Ishikawa (cell line): Measurements from ENCODE around the gene ATG101.

ENCODE experiments used
- CEBPB ChIP-seq: IDR thresholded peaks from 2 replicates; pipeline ENCODE4 v1.6.1; 2012
- CREB1 ChIP-seq: IDR thresholded peaks from 2 replicates; pipeline ENCODE4 v1.6.1; 2012; ENCODE audit warnings: low read depth
- EGR1 ChIP-seq: IDR thresholded peaks from 2 replicates; pipeline ENCODE4 v1.6.1; 2012
- EP300 ChIP-seq: IDR thresholded peaks from 2 replicates; pipeline ENCODE4 v1.6.1; 2012; ENCODE audit warnings: borderline replicate concordance
- FOXM1 ChIP-seq: IDR thresholded peaks from 2 replicates; pipeline ENCODE4 v1.6.1; 2012; ENCODE audit warnings: low read depth, borderline replicate concordance
- NFIC ChIP-seq: IDR thresholded peaks from 2 replicates; pipeline ENCODE4 v1.6.1; 2012
- RAD21 ChIP-seq: IDR thresholded peaks from 2 replicates; pipeline ENCODE4 v1.6.1; 2012; ENCODE audit warnings: low read depth
- TAF1 ChIP-seq: IDR thresholded peaks from 2 replicates; pipeline ENCODE4 v1.6.1; 2012; ENCODE audit warnings: low read depth, mild to moderate bottlenecking
- TCF12 ChIP-seq: IDR thresholded peaks from 2 replicates; pipeline ENCODE4 v1.6.1; 2012; ENCODE audit warnings: low read depth
- TEAD4 ChIP-seq: IDR thresholded peaks from 2 replicates; pipeline ENCODE4 v1.6.1; 2012
- YY1 ChIP-seq: IDR thresholded peaks from 2 replicates; pipeline ENCODE4 v1.6.1; 2012; ENCODE audit warnings: low read depth
- ZBTB7A ChIP-seq: IDR thresholded peaks from 2 replicates; pipeline ENCODE4 v1.6.1; 2012; ENCODE audit warnings: low read depth
- TF ChIP-seq, protein P1 (sequence below): IDR thresholded peaks from 2 replicates; pipeline ENCODE4 v1.6.1; 2012; ENCODE audit warnings: low read depth, mild to moderate bottlenecking
- TF ChIP-seq, protein P2 (sequence below): IDR thresholded peaks from 2 replicates; pipeline ENCODE4 v1.6.1; 2012
- TF ChIP-seq, protein P3 (sequence below): IDR thresholded peaks from 2 replicates; pipeline ENCODE4 v1.6.1; 2012

The ATG101 gene

DNA sequence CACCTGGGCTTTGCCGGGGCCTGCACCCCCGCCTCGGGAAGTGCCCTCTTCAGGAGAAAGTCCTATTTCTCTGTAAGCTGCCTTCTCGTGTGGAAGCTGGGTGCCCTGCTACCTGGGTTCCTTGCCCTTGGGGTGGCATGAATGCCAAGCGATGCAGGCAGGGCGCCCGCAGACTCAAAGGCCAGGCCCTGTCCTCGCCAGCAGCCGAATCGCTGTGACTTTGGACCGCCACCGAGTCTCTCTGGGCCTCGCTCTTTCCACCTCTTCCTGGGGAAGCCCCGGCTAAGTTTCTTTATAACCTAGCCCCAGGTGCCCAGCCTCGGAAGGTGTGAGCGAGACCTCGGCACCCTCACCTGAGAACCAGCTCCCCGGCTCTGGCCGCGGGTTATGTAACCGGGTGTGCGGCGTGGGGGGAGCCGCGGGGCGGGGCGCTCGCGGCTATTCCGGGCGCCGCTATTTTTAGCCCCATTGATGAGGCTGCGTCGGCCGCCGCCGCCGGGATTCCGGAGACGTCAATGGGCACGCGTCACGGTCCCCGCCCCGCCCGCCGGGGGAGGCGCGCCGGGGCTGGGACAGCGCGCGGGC lies 33.1 kb upstream of the ATG101 start:
- TF ChIP-seq NFIC, result 0 out of 2 replicates have a peak, but pooled peaks have one; percentile 30
- TF ChIP-seq RAD21, result no peak
- TF ChIP-seq EP300, result peak; percentile 45
- no peak for TF ChIP-seq YY1
- peak; percentile 75 for TF ChIP-seq TCF12
- TF ChIP-seq, protein P1, sequence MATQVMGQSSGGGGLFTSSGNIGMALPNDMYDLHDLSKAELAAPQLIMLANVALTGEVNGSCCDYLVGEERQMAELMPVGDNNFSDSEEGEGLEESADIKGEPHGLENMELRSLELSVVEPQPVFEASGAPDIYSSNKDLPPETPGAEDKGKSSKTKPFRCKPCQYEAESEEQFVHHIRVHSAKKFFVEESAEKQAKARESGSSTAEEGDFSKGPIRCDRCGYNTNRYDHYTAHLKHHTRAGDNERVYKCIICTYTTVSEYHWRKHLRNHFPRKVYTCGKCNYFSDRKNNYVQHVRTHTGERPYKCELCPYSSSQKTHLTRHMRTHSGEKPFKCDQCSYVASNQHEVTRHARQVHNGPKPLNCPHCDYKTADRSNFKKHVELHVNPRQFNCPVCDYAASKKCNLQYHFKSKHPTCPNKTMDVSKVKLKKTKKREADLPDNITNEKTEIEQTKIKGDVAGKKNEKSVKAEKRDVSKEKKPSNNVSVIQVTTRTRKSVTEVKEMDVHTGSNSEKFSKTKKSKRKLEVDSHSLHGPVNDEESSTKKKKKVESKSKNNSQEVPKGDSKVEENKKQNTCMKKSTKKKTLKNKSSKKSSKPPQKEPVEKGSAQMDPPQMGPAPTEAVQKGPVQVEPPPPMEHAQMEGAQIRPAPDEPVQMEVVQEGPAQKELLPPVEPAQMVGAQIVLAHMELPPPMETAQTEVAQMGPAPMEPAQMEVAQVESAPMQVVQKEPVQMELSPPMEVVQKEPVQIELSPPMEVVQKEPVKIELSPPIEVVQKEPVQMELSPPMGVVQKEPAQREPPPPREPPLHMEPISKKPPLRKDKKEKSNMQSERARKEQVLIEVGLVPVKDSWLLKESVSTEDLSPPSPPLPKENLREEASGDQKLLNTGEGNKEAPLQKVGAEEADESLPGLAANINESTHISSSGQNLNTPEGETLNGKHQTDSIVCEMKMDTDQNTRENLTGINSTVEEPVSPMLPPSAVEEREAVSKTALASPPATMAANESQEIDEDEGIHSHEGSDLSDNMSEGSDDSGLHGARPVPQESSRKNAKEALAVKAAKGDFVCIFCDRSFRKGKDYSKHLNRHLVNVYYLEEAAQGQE, result no peak
- TF ChIP-seq EGR1, result peak; percentile 23; the same call in 1 of the 2 replicates
- TF ChIP-seq CREB1, result peak; percentile 79
- no peak; the same call in 1 of the 2 replicates for TF ChIP-seq TAF1
- no peak for TF ChIP-seq ZBTB7A
- TF ChIP-seq, protein P2, sequence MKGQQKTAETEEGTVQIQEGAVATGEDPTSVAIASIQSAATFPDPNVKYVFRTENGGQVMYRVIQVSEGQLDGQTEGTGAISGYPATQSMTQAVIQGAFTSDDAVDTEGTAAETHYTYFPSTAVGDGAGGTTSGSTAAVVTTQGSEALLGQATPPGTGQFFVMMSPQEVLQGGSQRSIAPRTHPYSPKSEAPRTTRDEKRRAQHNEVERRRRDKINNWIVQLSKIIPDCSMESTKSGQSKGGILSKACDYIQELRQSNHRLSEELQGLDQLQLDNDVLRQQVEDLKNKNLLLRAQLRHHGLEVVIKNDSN, result no peak
- peak; percentile 78 for TF ChIP-seq TEAD4
- no peak for TF ChIP-seq FOXM1
- TF ChIP-seq, protein P3, sequence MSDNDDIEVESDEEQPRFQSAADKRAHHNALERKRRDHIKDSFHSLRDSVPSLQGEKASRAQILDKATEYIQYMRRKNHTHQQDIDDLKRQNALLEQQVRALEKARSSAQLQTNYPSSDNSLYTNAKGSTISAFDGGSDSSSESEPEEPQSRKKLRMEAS, result no peak
- TF ChIP-seq CEBPB, result peak; percentile 53; the same call in 1 of the 2 replicates

DNA sequence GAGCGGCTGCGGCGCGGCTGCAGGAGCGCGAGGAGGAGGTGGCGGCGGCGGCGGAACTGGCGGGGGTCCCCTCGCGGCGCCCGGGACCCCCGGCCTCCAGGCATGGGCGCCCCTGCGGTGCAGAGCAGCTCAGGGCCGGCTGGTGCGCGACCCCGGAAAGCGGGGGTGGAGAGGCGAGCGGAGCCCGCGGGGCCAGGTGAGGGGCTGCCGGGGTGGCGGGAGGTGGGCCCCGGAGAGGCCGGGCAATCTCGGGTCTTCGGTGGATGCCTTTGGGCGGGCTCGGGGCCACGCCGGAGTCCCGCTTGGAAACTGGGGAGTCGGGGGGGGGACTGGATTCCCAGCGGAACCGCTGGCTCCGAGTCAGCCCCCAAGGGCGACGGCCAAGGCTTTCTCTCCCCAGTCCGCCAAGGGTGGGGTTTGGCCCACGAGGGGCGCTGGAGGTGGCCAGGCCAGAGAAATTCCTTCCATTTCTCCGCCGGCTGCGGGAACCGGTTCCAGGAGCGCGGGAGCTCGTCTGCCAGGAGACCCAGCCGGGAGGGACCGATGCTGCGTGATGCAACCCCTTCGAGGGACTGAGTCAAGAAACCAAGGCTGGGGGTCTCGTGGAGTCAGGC lies 32.4 kb upstream of the ATG101 start:
- TF ChIP-seq, protein P3, result peak; percentile 59; the same call in 1 of the 2 replicates
- TF ChIP-seq TEAD4 (peak; percentile 48; the same call in 1 of the 2 replicates), EGR1 (0 out of 2 replicates have a peak, but pooled peaks have one; percentile 20), TAF1 (no peak), EP300 (no peak), FOXM1 (no peak), RAD21 (no peak), ZBTB7A (peak; percentile 83), CEBPB (no peak), TCF12 (no peak), NFIC (no peak), CREB1 (no peak)
- TF ChIP-seq, protein P1, result no peak
- TF ChIP-seq, protein P2, result no peak

DNA sequence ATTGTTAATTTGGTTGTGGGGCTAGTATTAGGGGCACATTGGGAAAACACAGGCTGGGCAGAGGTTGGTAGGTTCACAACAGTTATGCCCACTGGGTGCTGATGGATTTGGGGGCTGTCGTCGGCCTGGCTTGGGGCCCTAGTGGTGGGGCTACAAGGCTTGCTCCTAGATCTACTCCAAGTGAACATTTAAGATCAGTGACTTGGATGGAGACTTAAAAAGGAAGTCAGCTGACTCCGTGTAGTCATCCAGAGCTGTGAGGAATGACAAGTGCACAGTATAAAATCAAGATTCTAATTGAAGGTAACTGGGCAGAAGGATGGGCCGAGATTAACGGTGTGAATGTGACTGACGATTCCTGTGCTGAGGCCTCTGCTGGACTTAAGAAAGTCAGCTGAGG lies 31.3 kb upstream of the ATG101 start:
- TF ChIP-seq, protein P2, result no peak
- TF ChIP-seq TCF12 (no peak), ZBTB7A (no peak), EGR1 (no peak), FOXM1 (no peak), YY1 (no peak), TAF1 (no peak), NFIC (no peak), CREB1 (no peak), CEBPB (no peak), RAD21 (no peak), TEAD4 (no peak), EP300 (no peak)
- TF ChIP-seq, protein P3, result no peak
- TF ChIP-seq, protein P1, result no peak
